Keratinocyte (primary cell): ENCODE data around the gene RBSN. TPM values are rescaled to one million over a fixed set of nuclear protein-coding genes. Genes with fewer than 3 reads are reported as not detected.

Experiments used
- DNase-seq: peaks from one replicate; pipeline ENCODE4 v3.0.0-alpha.2; 2011; ENCODE audit warnings: low read depth, missing footprints, low spot score
- FAIRE-seq: peaks from 2 replicates; lab custom pipeline; 2011; peaks lifted over from hg19 to GRCh38; lab: Jason Lieb, UNC
- H2AFZ ChIP-seq: 2 replicates; pipeline ENCODE4 v1.6.0; 2012; ENCODE audit warnings: low read length, control low read depth, inconsistent platforms; ENCODE audit not compliant: control insufficient read depth
- H3K27ac ChIP-seq: 2 replicates; pipeline ENCODE4 v1.5.1; 2011; ENCODE audit warnings: low read length; ENCODE audit not compliant: control insufficient read depth, insufficient read depth
- H3K27me3 ChIP-seq: 3 replicates; pipeline ENCODE4 v1.6.0; 2011; ENCODE audit warnings: low read length; ENCODE audit not compliant: control insufficient read depth, insufficient read depth; ENCODE audit errors: extremely low read depth
- H3K36me3 ChIP-seq, 2 experiments: 2 replicates in 1 of 2; 3 replicates in 1 of 2; pipeline ENCODE4 v1.5.1; 2011; ENCODE audit warnings: low read length in 2 of 2, mild to moderate bottlenecking in 1 of 2; ENCODE audit not compliant: control insufficient read depth in 2 of 2, insufficient read depth in 2 of 2; ENCODE audit errors: extremely low read depth in 1 of 2
- H3K4me1 ChIP-seq: 3 replicates; pipeline ENCODE4 v1.5.1; 2011; ENCODE audit warnings: low read length; ENCODE audit not compliant: control insufficient read depth, insufficient read depth; ENCODE audit errors: extremely low read depth
- H3K4me2 ChIP-seq: 3 replicates; pipeline ENCODE4 v1.6.0; 2011; ENCODE audit warnings: low read depth, low read length; ENCODE audit not compliant: control insufficient read depth, insufficient read depth; ENCODE audit errors: extremely low read depth
- H3K4me3 ChIP-seq, 3 experiments: fragments of 200-600 bp in 1 of 3; sonication (generic) in 1 of 3; 2 replicates in 2 of 3; 3 replicates in 1 of 3; pipeline ENCODE4 v1.5.1; 2011 to 2016; ENCODE audit warnings: low read length in 3 of 3, mild to moderate bottlenecking in 3 of 3, control low read depth in 2 of 3, inconsistent platforms in 1 of 3, low read depth in 1 of 3, mixed read lengths in 1 of 3, mixed run types in 1 of 3, moderate library complexity in 1 of 3; ENCODE audit not compliant: control insufficient read depth in 2 of 3, insufficient read depth in 2 of 3; ENCODE audit errors: extremely low read depth in 1 of 3
- H3K79me2 ChIP-seq: 2 replicates; pipeline ENCODE4 v1.6.0; 2012; ENCODE audit warnings: low read length; ENCODE audit not compliant: control insufficient read depth, insufficient read depth
- H3K9ac ChIP-seq: 3 replicates; pipeline ENCODE4 v1.6.0; 2011; ENCODE audit warnings: low read length; ENCODE audit not compliant: control insufficient read depth, insufficient read depth; ENCODE audit errors: extremely low read depth
- H3K9me1 ChIP-seq: 3 replicates; pipeline ENCODE4 v1.6.0; 2011; ENCODE audit warnings: low read length; ENCODE audit not compliant: control insufficient read depth, insufficient read depth; ENCODE audit errors: extremely low read depth
- H3K9me3 ChIP-seq: 2 replicates; pipeline ENCODE4 v1.5.1; 2012; ENCODE audit warnings: low read depth, low read length; ENCODE audit not compliant: control insufficient read depth
- H4K20me1 ChIP-seq: 3 replicates; pipeline ENCODE4 v1.6.0; 2011; ENCODE audit warnings: low read length; ENCODE audit not compliant: control insufficient read depth, insufficient read depth; ENCODE audit errors: extremely low read depth
- EZH2 ChIP-seq: IDR thresholded peaks from one replicate; pipeline ENCODE4 v1.6.1; 2012; ENCODE audit warnings: inconsistent platforms, mild to moderate bottlenecking, low read length, moderate library complexity
- dilution Hi-C: fragments of 300-500 bp; cut with MboI; formaldehyde crosslinking; loops from one replicate; pipeline ENCODE4 v1.7.0; 2020; ENCODE audit warnings: low sequenced_read_pairs; ENCODE audit not compliant: extremely low pct_ligation_motif_present
- polyA plus RNA-seq, 5 experiments: library from polyadenylated mRNA; depleted of rRNA in 3 of 5; stranded (reverse) in 3 of 5; stranded (forward) in 1 of 5; unstranded in 1 of 5; fragments of >200 nt; gene quantifications; 1 replicate in 1 of 5; 2 replicates in 3 of 5; 3 replicates in 1 of 5; pipeline versions ENCODE4 v1.2.1 to v1.2.3, GENCODE V29; 2011 to 2012; ENCODE audit warnings: missing spikeins in 2 of 5, low read depth in 1 of 5, low replicate concordance in 1 of 5
- TF ChIP-seq, protein P1 (sequence below), 3 experiments: IDR thresholded peaks in 1 of 3; conservative IDR thresholded peaks in 1 of 3; optimal IDR thresholded peaks in 1 of 3; 2 replicates in 2 of 3; 3 replicates in 1 of 3; pipeline versions ENCODE3 to v1.5.1; 2011; ENCODE audit warnings: low read length in 3 of 3, mild to moderate bottlenecking in 3 of 3, moderate library complexity in 2 of 3, control low read depth in 1 of 3, inconsistent platforms in 1 of 3; ENCODE audit not compliant: insufficient read depth in 2 of 3; ENCODE audit errors: extremely low read depth in 1 of 3

The RBSN gene
- polyA plus RNA-seq, 1 donor (not counting 4 experiments of a cell fraction or from before 2014, with no cell fraction given): 8.4 TPM

DNA sequence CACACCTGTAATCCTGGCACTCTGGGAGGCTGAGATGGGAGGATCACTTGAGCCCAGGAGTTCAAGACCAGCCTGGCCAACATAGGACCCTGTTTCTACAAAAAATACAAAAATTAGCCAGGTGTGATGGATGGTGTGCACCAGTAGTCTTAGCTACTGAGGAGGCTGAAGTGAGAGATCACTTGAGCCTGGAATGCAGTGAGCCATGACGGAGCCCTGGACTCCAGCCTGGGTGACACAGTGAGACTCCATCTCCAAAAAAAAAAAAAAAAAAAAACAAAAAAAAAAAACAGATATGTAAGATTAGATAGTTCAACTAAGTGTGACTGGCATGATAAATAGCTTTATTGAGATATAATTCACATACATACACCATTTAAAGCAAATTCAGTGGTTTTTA is 9.7 kb downstream of the RBSN start:
- no peaks in the 10 kb centered on the region for H3K9me1 ChIP-seq
- H3K9ac ChIP-seq: no peak overlapping the region
- TF ChIP-seq, protein P1, sequence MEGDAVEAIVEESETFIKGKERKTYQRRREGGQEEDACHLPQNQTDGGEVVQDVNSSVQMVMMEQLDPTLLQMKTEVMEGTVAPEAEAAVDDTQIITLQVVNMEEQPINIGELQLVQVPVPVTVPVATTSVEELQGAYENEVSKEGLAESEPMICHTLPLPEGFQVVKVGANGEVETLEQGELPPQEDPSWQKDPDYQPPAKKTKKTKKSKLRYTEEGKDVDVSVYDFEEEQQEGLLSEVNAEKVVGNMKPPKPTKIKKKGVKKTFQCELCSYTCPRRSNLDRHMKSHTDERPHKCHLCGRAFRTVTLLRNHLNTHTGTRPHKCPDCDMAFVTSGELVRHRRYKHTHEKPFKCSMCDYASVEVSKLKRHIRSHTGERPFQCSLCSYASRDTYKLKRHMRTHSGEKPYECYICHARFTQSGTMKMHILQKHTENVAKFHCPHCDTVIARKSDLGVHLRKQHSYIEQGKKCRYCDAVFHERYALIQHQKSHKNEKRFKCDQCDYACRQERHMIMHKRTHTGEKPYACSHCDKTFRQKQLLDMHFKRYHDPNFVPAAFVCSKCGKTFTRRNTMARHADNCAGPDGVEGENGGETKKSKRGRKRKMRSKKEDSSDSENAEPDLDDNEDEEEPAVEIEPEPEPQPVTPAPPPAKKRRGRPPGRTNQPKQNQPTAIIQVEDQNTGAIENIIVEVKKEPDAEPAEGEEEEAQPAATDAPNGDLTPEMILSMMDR (optimal IDR thresholded peaks at IDR 0.05 in 1 of 3, IDR thresholded peaks at IDR 0.05 in 1 of 3, conservative IDR thresholded peaks at IDR 0.05 in 1 of 3; ENCODE audit: extremely low read depth in 1 of 3, insufficient read depth in 2 of 3, low read length in 3 of 3): no peak
- no peak for TF ChIP-seq EZH2
- no peak overlapping the region for H3K4me2 ChIP-seq
- no peak overlapping the region for H3K4me3 ChIP-seq
- FAIRE-seq (no peak), DNase-seq (no peak)
- H3K79me2 ChIP-seq: no peaks in the 10 kb centered on the region
- peaks cover 9 to 27% of the 10 kb centered on the region in 2 experiments for H3K36me3 ChIP-seq
- dilution Hi-C loops: no loop called here
- H2AFZ ChIP-seq: no peak overlapping the region
- no peaks in the 10 kb centered on the region for H4K20me1 ChIP-seq
- H3K27ac ChIP-seq: no peak overlapping the region
- H3K9me3 ChIP-seq: no peaks in the 10 kb centered on the region
- no peaks in the 10 kb centered on the region for H3K27me3 ChIP-seq
- H3K4me1 ChIP-seq: no peaks in the 10 kb centered on the region

- H3K4me3 ChIP-seq: no peak overlapping the region
- H3K9me1 ChIP-seq: no peaks in the 10 kb centered on the region
- FAIRE-seq (no peak), DNase-seq (no peak)
- dilution Hi-C loops: no loop called here
- no peaks in the 10 kb centered on the region for H3K4me1 ChIP-seq
- no peak overlapping the region for H3K4me2 ChIP-seq
- no peak for TF ChIP-seq EZH2
- TF ChIP-seq, protein P1 (optimal IDR thresholded peaks at IDR 0.05 in 1 of 3, IDR thresholded peaks at IDR 0.05 in 1 of 3, conservative IDR thresholded peaks at IDR 0.05 in 1 of 3; ENCODE audit: extremely low read depth in 1 of 3, insufficient read depth in 2 of 3, low read length in 3 of 3): no peak
- no peaks in the 10 kb centered on the region for H3K27me3 ChIP-seq
- no peaks in the 10 kb centered on the region for H4K20me1 ChIP-seq
- H3K27ac ChIP-seq: no peak overlapping the region
- H3K36me3 ChIP-seq: peaks cover 20 to 42% of the 10 kb centered on the region in 2 experiments
- H2AFZ ChIP-seq: no peak overlapping the region
- H3K79me2 ChIP-seq: no peaks in the 10 kb centered on the region
- H3K9ac ChIP-seq: no peak overlapping the region
- no peaks in the 10 kb centered on the region for H3K9me3 ChIP-seq
These were observed 12.2 kb downstream of the RBSN start for GRCh38 chr3:15086699-15087098.
